Lower leg skin (tissue), 4 donors: ENCODE data around the gene MED10. TPM values are rescaled to one million over a fixed set of nuclear protein-coding genes. Genes with fewer than 3 reads are reported as not detected.

ENCODE experiments used
- DNase-seq, 2 donors: peaks; one replicate each; pipeline ENCODE4 v3.0.0-alpha.2; 2019; ENCODE audit warnings: low spot score in 2 of 2
- H3K4me3 ChIP-seq: fragments of 200-600 bp; sonication (generic); 2 replicates; pipeline ENCODE4 v1.5.1; 2017; ENCODE audit warnings: mild to moderate bottlenecking, low read depth; ENCODE audit not compliant: poor library complexity, severe bottlenecking
- CTCF ChIP-seq, 3 donors: fragments of 450-650 bp; IDR thresholded peaks; one replicate each; pipeline ENCODE4 v1.5.1; 2016; ENCODE audit warnings: antibody characterized with exemption in 3 of 3, mild to moderate bottlenecking in 3 of 3, moderate library complexity in 2 of 3
- POLR2A ChIP-seq, 2 donors: fragments of 450-650 bp; IDR thresholded peaks; one replicate each; pipeline ENCODE4 v1.6.1; 2016 to 2017; ENCODE audit warnings: antibody characterized with exemption in 2 of 2, mild to moderate bottlenecking in 1 of 2, moderate library complexity in 1 of 2
- WGBS, 2 donors: methylation state at CpG; one replicate each; pipeline ENCODE4 v1.1.5; 2018; 5-methylcytosine and 5-hydroxymethylcytosine counted together
- intact Hi-C: fragments of 100-400 bp; cut with DNase I; formaldehyde crosslinking; loops from one replicate; pipeline ENCODE4 v1.15.0; 2023; ENCODE audit warnings: low total_unique reads
- total RNA-seq, 4 donors: library from RNA; depleted of rRNA; stranded (reverse); fragments of >200 nt; gene quantifications; one replicate each; pipeline ENCODE4 v1.1.0, GENCODE V29; 2016

Gene MED10
- total RNA-seq, 4 donors from 2014 or later = 18.5 to 30.4 (median 24.9) TPM

- TF ChIP-seq POLR2A (IDR thresholded peaks at IDR 0.05) (no peak), CTCF (IDR thresholded peaks at IDR 0.05) (no peak)
- intact Hi-C loops = no loop called here
- no peak overlapping the region for H3K4me3 ChIP-seq
- WGBS, 2 donors = 24 to 44% methylated on average over 2 of the region's 2 CpGs
- peak in 1 of 2 donors; percentile 37 for DNase-seq
These were observed 14.2 kb upstream of the MED10 start for GRCh38 chr5:6392561-6392960.

GRCh38 chr5:6391151-6391550 is 12.8 kb upstream of the MED10 start:
- DNase-seq = peak in 1 of 2 donors; percentile 49
- H3K4me3 ChIP-seq = no peak overlapping the region
- WGBS, 2 donors = 89 to 91% methylated on average over 4 of the region's 4 CpGs
- TF ChIP-seq POLR2A (IDR thresholded peaks at IDR 0.05) (no peak), CTCF (IDR thresholded peaks at IDR 0.05) (no peak)
- intact Hi-C loops = no loop called here

GRCh38 chr5:6389946-6390530 is 11.7 kb upstream of the MED10 start:
- TF ChIP-seq POLR2A (IDR thresholded peaks at IDR 0.05) (no peak), CTCF (IDR thresholded peaks at IDR 0.05) (no peak)
- H3K4me3 ChIP-seq = no peak overlapping the region
- intact Hi-C loops = no loop called here
- 79 to 89% methylated on average over 7 of the region's 7 CpGs for WGBS, 2 donors
- no peak for DNase-seq

DNA sequence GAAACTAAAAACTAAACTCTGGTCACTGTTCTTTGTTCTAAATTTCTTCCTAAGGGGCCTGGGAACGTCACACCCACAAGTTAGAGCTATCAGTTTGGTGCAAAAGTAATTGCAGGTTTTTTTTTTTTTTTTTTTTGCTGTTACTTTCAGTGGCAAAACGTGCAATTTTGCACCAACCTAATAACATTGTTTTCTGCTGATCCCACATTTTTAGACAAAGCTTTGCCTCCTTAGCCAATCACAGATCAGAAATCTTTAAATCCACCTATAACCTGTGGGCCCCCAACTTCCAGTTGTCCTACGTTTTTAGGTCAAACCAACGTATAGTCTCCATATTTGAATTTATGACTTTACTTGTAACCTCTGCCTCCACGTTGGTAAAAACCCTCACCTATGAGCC is 11.1 kb upstream of the MED10 start:
- no peak for DNase-seq
- no peak overlapping the region for H3K4me3 ChIP-seq
- 75% methylated on average over 5 of the region's 5 CpGs for WGBS, 2 donors
- TF ChIP-seq CTCF (IDR thresholded peaks at IDR 0.05) = no peak
- TF ChIP-seq POLR2A (IDR thresholded peaks at IDR 0.05) = no peak
- intact Hi-C loops = no loop called here

GRCh38 chr5:6387970-6388369 is 9.6 kb upstream of the MED10 start:
- no peak for DNase-seq
- no peak for TF ChIP-seq POLR2A (IDR thresholded peaks at IDR 0.05)
- TF ChIP-seq CTCF (IDR thresholded peaks at IDR 0.05) = no peak
- intact Hi-C loops = no loop called here
- no peak overlapping the region for H3K4me3 ChIP-seq

GRCh38 chr5:6386271-6386670 is 7.9 kb upstream of the MED10 start:
- DNase-seq = no peak
- no peak for TF ChIP-seq POLR2A (IDR thresholded peaks at IDR 0.05)
- TF ChIP-seq CTCF (IDR thresholded peaks at IDR 0.05) = no peak
- no peak overlapping the region for H3K4me3 ChIP-seq
- intact Hi-C loops = no loop called here
- WGBS, 2 donors = 76% methylated on average over 1 of the region's 1 CpG
